Posterior cingulate gyrus (tissue), 11 donors: ENCODE results near the gene LVRN.

Experiments used
- DNase-seq, 10 donors: peaks; one replicate each; pipeline versions ENCODE4 v3.0.0 to v3.0.0-alpha.2; 2020 to 2021; ENCODE audit warnings: mixed read lengths in 3 of 10
- intact Hi-C: fragments of 100-400 bp; cut with DNase I; formaldehyde crosslinking; loops from one replicate; pipeline ENCODE4 v1.15.1; 2023

The LVRN gene

DNA sequence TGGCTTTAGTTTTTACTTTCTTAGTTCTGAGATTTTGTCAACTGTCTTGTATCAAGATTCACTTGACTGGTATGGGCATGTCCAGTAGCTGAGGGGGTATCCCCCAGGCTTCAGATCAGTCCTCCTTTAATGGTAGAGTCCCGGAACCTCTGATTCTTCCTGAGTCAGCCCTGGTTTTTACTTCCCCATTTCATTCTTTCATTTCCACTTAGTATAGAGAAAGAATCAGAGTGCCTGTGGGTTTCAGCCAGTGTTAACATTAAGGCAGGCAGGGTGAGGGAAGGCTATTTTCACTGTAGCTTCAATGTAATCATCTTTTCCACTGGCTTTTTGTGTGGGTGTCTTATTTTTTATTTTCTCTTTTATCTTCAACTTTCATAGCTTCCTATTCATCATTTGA, 114.2 kb downstream of the LVRN start:
- intact Hi-C loops = loop anchor here (10.0 kb wide), 1 partner anchor 232 kb away; the partner anchor contains the start of genes AP3S1 and ATG12
- no peak for DNase-seq
